IMR-90 (cell line): ENCODE results near the gene AHCYL2. TPM values are rescaled to one million over a fixed set of nuclear protein-coding genes. Genes with fewer than 3 reads are reported as not detected.

Experiments
- ATAC-seq: fragments of 200-7000 bp; cut with Tn5 transposase; 2 replicates; pipeline ENCODE4 v1.9.1; 2020; ENCODE audit warnings: low read depth, mild to moderate bottlenecking, moderate library complexity
- BruUV-seq: library from RNA; stranded (reverse); fragments of 400-500 nt; replicated peaks from 2 replicates; lab custom pipeline; 2021; lab: Mats Ljungman, UMichigan
- CTCF ChIA-PET: fragments of 300-600 bp; formaldehyde crosslinking; extraction: SDS; loops from one replicate; lab custom pipeline; 2021; ENCODE audit warnings: antibody characterized with exemption; lab: Yijun Ruan, JAX
- POLR2A ChIA-PET: fragments of 300-600 bp; sonication (Branson Sonifier 250); formaldehyde crosslinking; loops from one replicate; lab custom pipeline; 2022; ENCODE audit warnings: antibody characterized with exemption; ENCODE audit not compliant: unreplicated experiment; lab: Charles Lee
- DNase-seq: peaks from one replicate; pipeline ENCODE4 v3.0.0; 2013
- H2AFZ ChIP-seq: replicated peaks from 2 replicates; pipeline ENCODE3; 2013; ENCODE audit warnings: low read length, mild to moderate bottlenecking; ENCODE audit not compliant: poor library complexity
- H2AK5ac ChIP-seq: 2 replicates; pipeline ENCODE4 v1.6.1; 2013; ENCODE audit warnings: low read depth, low read length, inconsistent platforms
- H2AK9ac ChIP-seq: replicated peaks from 2 replicates; pipeline ENCODE3; 2013; ENCODE audit warnings: mild to moderate bottlenecking, low read depth, low read length, moderate library complexity; ENCODE audit not compliant: poor library complexity
- H2BK120ac ChIP-seq: 2 replicates; pipeline ENCODE4 v1.6.1; 2013; ENCODE audit warnings: low read depth, low read length, inconsistent platforms
- H2BK15ac ChIP-seq: 3 replicates; pipeline ENCODE4 v1.6.1; 2013; ENCODE audit warnings: low read depth, low read length, inconsistent platforms
- H2BK20ac ChIP-seq: 2 replicates; pipeline ENCODE4 v1.6.1; 2013; ENCODE audit warnings: low read depth, mild to moderate bottlenecking, inconsistent platforms, low read length, moderate library complexity
- H2BK5ac ChIP-seq: 2 replicates; pipeline ENCODE4 v1.6.1; 2013; ENCODE audit warnings: mild to moderate bottlenecking, low read depth, low read length, inconsistent platforms; ENCODE audit not compliant: poor library complexity, severe bottlenecking
- H3K14ac ChIP-seq: replicated peaks from 2 replicates; pipeline ENCODE4 v1.6.1; 2013; ENCODE audit warnings: low read depth, low read length, inconsistent platforms
- H3K18ac ChIP-seq: 2 replicates; pipeline ENCODE4 v1.6.1; 2013; ENCODE audit warnings: low read depth, low read length, control low read depth
- H3K23ac ChIP-seq: 2 replicates; pipeline ENCODE4 v1.6.1; 2013; ENCODE audit warnings: low read depth, low read length, inconsistent platforms
- H3K27ac ChIP-seq: 2 replicates; pipeline ENCODE4 v1.5.1; 2013; ENCODE audit warnings: mild to moderate bottlenecking, control low read depth, low read length; ENCODE audit not compliant: insufficient read depth
- H3K27me3 ChIP-seq: 2 replicates; pipeline ENCODE4 v1.6.1; 2013; ENCODE audit warnings: low read length; ENCODE audit not compliant: control insufficient read depth, insufficient read depth
- H3K36me3 ChIP-seq: 2 replicates; pipeline ENCODE4 v1.6.1; 2013; ENCODE audit warnings: low read length, mixed read lengths; ENCODE audit not compliant: control insufficient read depth, insufficient read depth
- H3K4ac ChIP-seq: 2 replicates; pipeline ENCODE4 v1.6.1; 2013; ENCODE audit warnings: low read depth, low read length, inconsistent platforms
- H3K4me1 ChIP-seq: 2 replicates; pipeline ENCODE4 v1.6.1; 2013; ENCODE audit warnings: low read length, mixed read lengths; ENCODE audit not compliant: control insufficient read depth, insufficient read depth
- H3K4me2 ChIP-seq: 2 replicates; pipeline ENCODE4 v1.6.1; 2013; ENCODE audit warnings: low read depth, mild to moderate bottlenecking, control low read depth, low read length, moderate library complexity
- H3K4me3 ChIP-seq: 2 replicates; pipeline ENCODE4 v1.5.1; 2013; ENCODE audit warnings: low read depth, mild to moderate bottlenecking, control low read depth, low read length, moderate library complexity; ENCODE audit not compliant: insufficient read depth
- H3K56ac ChIP-seq: 2 replicates; pipeline ENCODE4 v1.6.1; 2013; ENCODE audit warnings: low read length, inconsistent platforms; ENCODE audit not compliant: insufficient read depth; ENCODE audit errors: extremely low read depth
- H3K79me1 ChIP-seq, 2 experiments: 2 replicates each; pipeline ENCODE4 v1.6.1; 2013; ENCODE audit warnings: low read length in 2 of 2, inconsistent platforms in 1 of 2, low read depth in 1 of 2
- H3K9ac ChIP-seq: 2 replicates; pipeline ENCODE4 v1.6.1; 2013; ENCODE audit warnings: low read depth, low read length, control low read depth
- H3K9me1 ChIP-seq: 2 replicates; pipeline ENCODE4 v1.6.1; 2013; ENCODE audit warnings: low read length, inconsistent platforms; ENCODE audit not compliant: insufficient read depth
- H3K9me3 ChIP-seq: 2 replicates; pipeline ENCODE4 v1.6.1; 2013; ENCODE audit warnings: low read length; ENCODE audit not compliant: control insufficient read depth, insufficient read depth
- H4K20me1 ChIP-seq: 2 replicates; pipeline ENCODE4 v1.6.1; 2013; ENCODE audit warnings: low read length, inconsistent platforms; ENCODE audit not compliant: insufficient read depth
- H4K5ac ChIP-seq: 2 replicates; pipeline ENCODE4 v1.6.1; 2013; ENCODE audit warnings: mild to moderate bottlenecking, low read depth, low read length, control low read depth
- H4K8ac ChIP-seq, 2 experiments: 2 replicates each; pipeline ENCODE4 v1.6.1; 2013; ENCODE audit warnings: low read depth in 2 of 2, low read length in 2 of 2, control low read depth in 1 of 2, inconsistent platforms in 1 of 2
- H4K91ac ChIP-seq: 2 replicates; pipeline ENCODE4 v1.6.1; 2013; ENCODE audit warnings: low read depth, low read length, inconsistent platforms; ENCODE audit not compliant: insufficient read depth
- CEBPB ChIP-seq: IDR thresholded peaks from 2 replicates; pipeline ENCODE4 v1.6.1; 2012; ENCODE audit warnings: low read depth, low read length, improper control_type of control experiment
- ELK1 ChIP-seq: fragments of 150-350 bp; IDR thresholded peaks from 2 replicates; pipeline ENCODE4 v1.6.1; 2016; ENCODE audit warnings: low read depth, mild to moderate bottlenecking, low read length, moderate library complexity, borderline replicate concordance
- MAFK ChIP-seq: IDR thresholded peaks from 2 replicates; pipeline ENCODE4 v1.6.1; 2012; ENCODE audit warnings: low read depth, low read length, improper control_type of control experiment
- MXI1 ChIP-seq: IDR thresholded peaks from 2 replicates; pipeline ENCODE4 v1.6.1; 2012; ENCODE audit warnings: low read depth, mild to moderate bottlenecking, low read length, moderate library complexity, borderline replicate concordance
- NFE2L2 ChIP-seq: fragments of 150-350 bp; IDR thresholded peaks from 2 replicates; pipeline ENCODE4 v1.6.1; 2016; ENCODE audit warnings: low read depth, mild to moderate bottlenecking, low read length
- RAD21 ChIP-seq: IDR thresholded peaks from 2 replicates; pipeline ENCODE4 v1.6.1; 2012; ENCODE audit warnings: low read length, improper control_type of control experiment
- RCOR1 ChIP-seq: IDR thresholded peaks from 2 replicates; pipeline ENCODE4 v1.6.1; 2012; ENCODE audit warnings: mild to moderate bottlenecking, low read length, improper control_type of control experiment; ENCODE audit not compliant: insufficient replicate concordance
- RFX5 ChIP-seq: IDR thresholded peaks from 2 replicates; pipeline ENCODE4 v1.8.0; 2012; ENCODE audit warnings: low read depth, mild to moderate bottlenecking, low read length, moderate library complexity
- SMC3 ChIP-seq: fragments of 150-350 bp; IDR thresholded peaks from 2 replicates; pipeline ENCODE4 v1.6.1; 2016; ENCODE audit warnings: low read depth, mild to moderate bottlenecking, antibody characterized with exemption, low read length, moderate library complexity
- WGBS, 2 experiments: methylation state at CpG; one replicate each; pipeline versions ENCODE4 v1.1.5 to v1.1.7; 2013; ENCODE audit warnings: missing lambda C conversion rate in 2 of 2; ENCODE audit not compliant: insufficient read length in 1 of 2; ENCODE audit errors: extremely low coverage in 2 of 2; 5-methylcytosine and 5-hydroxymethylcytosine counted together
- dilution Hi-C: fragments of 300-500 bp; cut with HindIII; formaldehyde crosslinking; loops from one replicate; pipeline ENCODE4 v1.14.3; 2018; ENCODE audit warnings: low sequenced_read_pairs; ENCODE audit not compliant: unreplicated experiment
- in situ Hi-C: fragments of 300-500 bp; cut with MboI; formaldehyde crosslinking; loops from 3 replicates; pipeline ENCODE4 v1.14.3; 2019; ENCODE audit warnings: low sequenced_read_pairs, inconsistent platforms, mixed read lengths
- intact Hi-C: fragments of 100-400 bp; cut with micrococcal nuclease; formaldehyde crosslinking; loops from 2 replicates; pipeline ENCODE4 v1.10.0; 2022
- polyA plus RNA-seq, 3 experiments: library from polyadenylated mRNA; depleted of rRNA; stranded (reverse); fragments of >200 nt; gene quantifications; 2 replicates each; pipeline ENCODE4 v1.2.3, GENCODE V29; 2012; ENCODE audit warnings: low replicate concordance in 1 of 3
- total RNA-seq: library from RNA; depleted of rRNA; stranded (reverse); fragments of >200 nt; gene quantifications from 2 replicates; pipeline ENCODE4 v1.2.3, GENCODE V29; 2012

The AHCYL2 gene
- total and polyA plus RNA-seq, 2 of the 4 experiments (the other 2 are of a cell fraction) = 5.7 to 7.6 TPM

- no peak overlapping the region for H3K9ac ChIP-seq
- intact Hi-C loops (no loop called here), dilution Hi-C loops (no loop called here), in situ Hi-C loops (no loop called here)
- H3K4ac ChIP-seq = no peak overlapping the region
- H3K14ac ChIP-seq = no peak overlapping the region
- H2AFZ ChIP-seq = no peak overlapping the region
- H3K9me1 ChIP-seq = no peaks in the 10 kb centered on the region
- H3K79me1 ChIP-seq = no peaks in the 10 kb centered on the region
- no peaks in the 10 kb centered on the region for H3K4me1 ChIP-seq
- no peak overlapping the region for H4K91ac ChIP-seq
- POLR2A ChIA-PET = no interaction called here
- BruUV-seq = no TSS peak
- no peak overlapping the region for H2BK15ac ChIP-seq
- H3K4me3 ChIP-seq = no peak overlapping the region
- no peak overlapping the region for H2AK9ac ChIP-seq
- DNase-seq (no peak), ATAC-seq (no peak)
- TF ChIP-seq ELK1 (no peak), MAFK (no peak), CEBPB (no peak), RCOR1 (no peak), RFX5 (no peak), SMC3 (no peak), NFE2L2 (no peak), MXI1 (no peak), RAD21 (no peak)
- H2BK20ac ChIP-seq = no peak overlapping the region
- H3K4me2 ChIP-seq = no peak overlapping the region
- peaks cover 1% of the 10 kb centered on the region; the same call in 1 of the 2 replicates for H3K36me3 ChIP-seq
- WGBS, 2 experiments = no CpG with 5 or more reads among the region's 2 CpGs
- H3K27me3 ChIP-seq = peaks cover 2% of the 10 kb centered on the region
- no peak overlapping the region for H4K5ac ChIP-seq
- CTCF ChIA-PET = no interaction called here
- no peak overlapping the region for H3K56ac ChIP-seq
- H4K20me1 ChIP-seq = no peaks in the 10 kb centered on the region
- H2BK5ac ChIP-seq = no peak overlapping the region
- H3K23ac ChIP-seq = no peak overlapping the region
- no peak overlapping the region for H3K18ac ChIP-seq
- H4K8ac ChIP-seq = no peak overlapping the region
- no peak overlapping the region for H2BK120ac ChIP-seq
- no peak overlapping the region for H2AK5ac ChIP-seq
- H3K9me3 ChIP-seq = no peaks in the 10 kb centered on the region
- no peak overlapping the region for H3K27ac ChIP-seq
These were observed 202.8 kb downstream of the AHCYL2 start for GRCh38 chr7:129427526-129428045.
